Measurements from ENCODE around the gene ALLC.

DNA sequence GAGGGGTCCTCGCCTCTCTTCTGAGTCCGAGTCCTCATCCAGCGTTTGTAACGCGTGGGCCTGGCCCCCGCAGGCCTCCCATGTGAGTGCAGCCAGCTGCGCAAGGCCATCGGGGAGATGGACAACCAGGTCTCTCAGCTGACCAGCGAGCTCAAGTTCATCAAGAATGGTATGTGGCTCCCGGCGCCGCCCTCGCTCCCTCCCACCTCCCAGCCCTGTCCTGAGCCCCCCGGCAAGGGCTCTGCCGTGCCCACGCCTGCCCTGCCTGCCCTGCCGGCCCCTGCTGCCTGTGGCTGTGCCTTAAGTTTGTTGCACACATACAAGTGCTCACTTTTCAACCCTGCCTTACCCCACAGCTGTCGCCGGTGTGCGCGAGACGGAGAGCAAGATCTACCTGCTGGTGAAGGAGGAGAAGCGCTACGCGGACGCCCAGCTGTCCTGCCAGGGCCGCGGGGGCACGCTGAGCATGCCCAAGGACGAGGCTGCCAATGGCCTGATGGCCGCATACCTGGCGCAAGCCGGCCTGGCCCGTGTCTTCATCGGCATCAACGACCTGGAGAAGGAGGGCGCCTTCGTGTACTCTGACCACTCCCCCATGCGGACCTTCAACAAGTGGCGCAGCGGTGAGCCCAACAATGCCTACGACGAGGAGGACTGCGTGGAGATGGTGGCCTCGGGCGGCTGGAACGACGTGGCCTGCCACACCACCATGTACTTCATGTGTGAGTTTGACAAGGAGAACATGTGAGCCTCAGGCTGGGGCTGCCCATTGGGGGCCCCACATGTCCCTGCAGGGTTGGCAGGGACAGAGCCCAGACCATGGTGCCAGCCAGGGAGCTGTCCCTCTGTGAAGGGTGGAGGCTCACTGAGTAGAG lies 14.4 kb upstream of the ALLC start:
- TF ChIP-seq, protein P1, sequence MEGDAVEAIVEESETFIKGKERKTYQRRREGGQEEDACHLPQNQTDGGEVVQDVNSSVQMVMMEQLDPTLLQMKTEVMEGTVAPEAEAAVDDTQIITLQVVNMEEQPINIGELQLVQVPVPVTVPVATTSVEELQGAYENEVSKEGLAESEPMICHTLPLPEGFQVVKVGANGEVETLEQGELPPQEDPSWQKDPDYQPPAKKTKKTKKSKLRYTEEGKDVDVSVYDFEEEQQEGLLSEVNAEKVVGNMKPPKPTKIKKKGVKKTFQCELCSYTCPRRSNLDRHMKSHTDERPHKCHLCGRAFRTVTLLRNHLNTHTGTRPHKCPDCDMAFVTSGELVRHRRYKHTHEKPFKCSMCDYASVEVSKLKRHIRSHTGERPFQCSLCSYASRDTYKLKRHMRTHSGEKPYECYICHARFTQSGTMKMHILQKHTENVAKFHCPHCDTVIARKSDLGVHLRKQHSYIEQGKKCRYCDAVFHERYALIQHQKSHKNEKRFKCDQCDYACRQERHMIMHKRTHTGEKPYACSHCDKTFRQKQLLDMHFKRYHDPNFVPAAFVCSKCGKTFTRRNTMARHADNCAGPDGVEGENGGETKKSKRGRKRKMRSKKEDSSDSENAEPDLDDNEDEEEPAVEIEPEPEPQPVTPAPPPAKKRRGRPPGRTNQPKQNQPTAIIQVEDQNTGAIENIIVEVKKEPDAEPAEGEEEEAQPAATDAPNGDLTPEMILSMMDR (IDR thresholded peaks at IDR 0.05) = no peak
- TF ChIP-seq POLR2A (IDR thresholded peaks at IDR 0.05) = no peak
